GM06990 (cell line): Measurements from ENCODE around the gene SDK1.

Experiments
- DNase-seq: peaks from one replicate; pipeline ENCODE4 v3.0.0-alpha.2; 2011; ENCODE audit not compliant: insufficient read length; ENCODE audit errors: extremely low read depth
- H3K27me3 ChIP-seq: replicated peaks from 2 replicates; pipeline ENCODE4 v1.6.0; 2011; ENCODE audit warnings: low read length; ENCODE audit not compliant: control insufficient read depth, insufficient read depth
- H3K36me3 ChIP-seq: 2 replicates; pipeline ENCODE4 v1.5.1; 2011; ENCODE audit warnings: low read length; ENCODE audit not compliant: control insufficient read depth, insufficient read depth
- H3K4me3 ChIP-seq: replicated peaks from 2 replicates; pipeline ENCODE4 v1.5.1; 2011; ENCODE audit warnings: low read depth, mild to moderate bottlenecking, control low read depth, low read length
- CTCF ChIP-seq: IDR thresholded peaks from 2 replicates; pipeline ENCODE4 v1.5.1; 2011; ENCODE audit warnings: low read length, control low read depth, mild to moderate bottlenecking, inconsistent platforms; ENCODE audit not compliant: insufficient read depth, poor library complexity, severe bottlenecking

The SDK1 gene

GRCh38 chr7:3488829-3489228, 187.8 kb downstream of the SDK1 start:
- H3K4me3 ChIP-seq, result no peak overlapping the region
- no peaks in the 10 kb centered on the region for H3K36me3 ChIP-seq
- H3K27me3 ChIP-seq, result no peaks in the 10 kb centered on the region
- TF ChIP-seq CTCF, result no peak
- DNase-seq, result no peak

- DNase-seq, result no peak
These were observed 192.4 kb downstream of the SDK1 start for GRCh38 chr7:3493499-3493898.

GRCh38 chr7:3494947-3495346, 193.9 kb downstream of the SDK1 start:
- H3K4me3 ChIP-seq, result no peak overlapping the region
- no peak for TF ChIP-seq CTCF
- no peaks in the 10 kb centered on the region for H3K27me3 ChIP-seq
- no peaks in the 10 kb centered on the region for H3K36me3 ChIP-seq
- no peak for DNase-seq

More at GRCh38 chr7:3493499-3493898, 192.4 kb downstream of the SDK1 start:
- Histone ChIP-seq H3K36me3 (no peaks in the 10 kb centered on the region), H3K4me3 (no peak overlapping the region), H3K27me3 (no peaks in the 10 kb centered on the region)
- no peak for TF ChIP-seq CTCF

GRCh38 chr7:3495530-3495929, 194.5 kb downstream of the SDK1 start:
- Histone ChIP-seq H3K36me3 (no peaks in the 10 kb centered on the region), H3K27me3 (no peaks in the 10 kb centered on the region), H3K4me3 (no peak overlapping the region)
- no peak for DNase-seq
- no peak for TF ChIP-seq CTCF

GRCh38 chr7:3495954-3496353, 194.9 kb downstream of the SDK1 start:
- no peaks in the 10 kb centered on the region for H3K36me3 ChIP-seq
- no peak overlapping the region for H3K4me3 ChIP-seq
- no peak for DNase-seq
- H3K27me3 ChIP-seq, result no peaks in the 10 kb centered on the region
- no peak for TF ChIP-seq CTCF

- DNase-seq, result no peak
- no peaks in the 10 kb centered on the region for H3K27me3 ChIP-seq
- TF ChIP-seq CTCF, result no peak
These were observed 196.7 kb downstream of the SDK1 start for GRCh38 chr7:3497796-3498195.

More at GRCh38 chr7:3497796-3498195, 196.7 kb downstream of the SDK1 start:
- no peak overlapping the region for H3K4me3 ChIP-seq
- H3K36me3 ChIP-seq, result no peaks in the 10 kb centered on the region
